K562 (cell line): ENCODE measurements around the gene PTGES3. TPM values are rescaled to one million over a fixed set of nuclear protein-coding genes. Genes with fewer than 3 reads are reported as not detected.

Experiments
- ARID1B ChIP-seq: fragments of 450-650 bp; IDR thresholded peaks from 2 replicates; pipeline ENCODE4 v1.6.1; 2016; ENCODE audit warnings: antibody characterized with exemption, mild to moderate bottlenecking, inconsistent platforms
- BRD9 ChIP-seq: fragments of 450-650 bp; IDR thresholded peaks from 2 replicates; pipeline ENCODE4 v1.6.1; 2018; ENCODE audit warnings: low read depth; ENCODE audit not compliant: partially characterized antibody
- CGGBP1 ChIP-seq: fragments of 250-450 bp; sonication (Bioruptor Pico); IDR thresholded peaks from 2 replicates; pipeline ENCODE4 v1.9.0; 2021; ENCODE audit warnings: mild to moderate bottlenecking
- DPF2 ChIP-seq: fragments of 450-650 bp; IDR thresholded peaks from 2 replicates; pipeline ENCODE4 v1.6.1; 2016
- EZH2 ChIP-seq: IDR thresholded peaks from 2 replicates; pipeline ENCODE4 v1.6.1; 2012; ENCODE audit warnings: low read depth, mild to moderate bottlenecking, inconsistent platforms, low read length, borderline replicate concordance
- FOSL1 ChIP-seq: fragments of 200-800 bp; sonication (Bioruptor generic); conservative IDR thresholded peaks from 2 replicates; pipeline ENCODE4 v1.6.1; 2016; ENCODE audit warnings: missing genetic modification characterization, missing compliant biosample characterization
- HDAC2 ChIP-seq: fragments of 450-650 bp; IDR thresholded peaks from 2 replicates; pipeline ENCODE4 v1.6.1; 2016; ENCODE audit warnings: mild to moderate bottlenecking
- L3MBTL2 ChIP-seq: fragments of 450-650 bp; IDR thresholded peaks from 2 replicates; pipeline ENCODE4 v1.6.1; 2016; ENCODE audit warnings: mild to moderate bottlenecking, moderate library complexity
- LEF1 ChIP-seq: fragments of 450-650 bp; IDR thresholded peaks from 2 replicates; pipeline ENCODE4 v1.6.1; 2016; ENCODE audit warnings: mild to moderate bottlenecking
- MLX ChIP-seq, 2 experiments: fragments of 450-650 bp in 1 of 2; sonication (generic) in 1 of 2; formaldehyde crosslinking; conservative IDR thresholded peaks; 2 replicates each; pipeline versions ENCODE4 v1.4.0 to v1.8.1; 2020 to 2022; ENCODE audit warnings: mild to moderate bottlenecking in 1 of 2, missing genetic modification reagents in 1 of 2
- NR4A1 ChIP-seq, 2 experiments: fragments of 250-450 bp in 1 of 2; fragments of 450-650 bp in 1 of 2; sonication (Bioruptor Pico) in 1 of 2; IDR thresholded peaks; 2 replicates each; pipeline versions ENCODE4 v1.4.0 to v1.6.1; 2016 to 2020; ENCODE audit warnings: mild to moderate bottlenecking in 2 of 2, missing compliant biosample characterization in 1 of 2, missing genetic modification characterization in 1 of 2, moderate library complexity in 1 of 2
- THAP12 ChIP-seq: fragments of 250-450 bp; sonication (Bioruptor Pico); IDR thresholded peaks from 2 replicates; pipeline ENCODE4 v1.9.0; 2021; ENCODE audit warnings: mild to moderate bottlenecking, inconsistent platforms
- ZNF316 ChIP-seq: fragments of 450-650 bp; IDR thresholded peaks from 2 replicates; pipeline ENCODE4 v1.6.1; 2016
- polyA plus RNA-seq, 8 experiments: library from polyadenylated mRNA; depleted of rRNA in 4 of 8; stranded (reverse) in 5 of 8; unstranded in 3 of 8; fragments of >200 nt; fragmentation: Nextera tagmentation in 2 of 8; fragmentation: Illumina TruSeq in 1 of 8; extraction: Ambion mirVana in 2 of 8; extraction: Trizol in 1 of 8; gene quantifications; 2 replicates each; pipeline versions ENCODE4 v1.2.1 to v1.2.3, GENCODE V29; 2011 to 2014; ENCODE audit warnings: inconsistent platforms in 1 of 8, missing spikeins in 1 of 8
- total RNA-seq, 7 experiments: library from RNA; depleted of rRNA in 6 of 7; stranded (reverse); fragments of >200 nt in 6 of 7; fragmentation: Illumina TruSeq in 2 of 7; extraction: Trizol in 2 of 7; gene quantifications; 2 replicates each; pipeline versions ENCODE4 v1.2.1 to v1.2.3, GENCODE V29; 2011 to 2021; ENCODE audit warnings: low replicate concordance in 1 of 7
- TF ChIP-seq, protein P1 (sequence below), 2 experiments: fragments of 450-650 bp in 1 of 2; sonication (generic) in 1 of 2; formaldehyde crosslinking in 1 of 2; IDR thresholded peaks; 2 replicates each; pipeline versions ENCODE4 v1.7.1 to v1.9.0; 2016 to 2022; ENCODE audit warnings: inconsistent platforms in 1 of 2, mild to moderate bottlenecking in 1 of 2, missing genetic modification reagents in 1 of 2

PTGES3 gene
- total and polyA plus RNA-seq, 9 of the 15 experiments (the other 6 are each of a cell fraction or from before 2014, with no cell fraction given): 163 to 501 (median 213) TPM

DNA sequence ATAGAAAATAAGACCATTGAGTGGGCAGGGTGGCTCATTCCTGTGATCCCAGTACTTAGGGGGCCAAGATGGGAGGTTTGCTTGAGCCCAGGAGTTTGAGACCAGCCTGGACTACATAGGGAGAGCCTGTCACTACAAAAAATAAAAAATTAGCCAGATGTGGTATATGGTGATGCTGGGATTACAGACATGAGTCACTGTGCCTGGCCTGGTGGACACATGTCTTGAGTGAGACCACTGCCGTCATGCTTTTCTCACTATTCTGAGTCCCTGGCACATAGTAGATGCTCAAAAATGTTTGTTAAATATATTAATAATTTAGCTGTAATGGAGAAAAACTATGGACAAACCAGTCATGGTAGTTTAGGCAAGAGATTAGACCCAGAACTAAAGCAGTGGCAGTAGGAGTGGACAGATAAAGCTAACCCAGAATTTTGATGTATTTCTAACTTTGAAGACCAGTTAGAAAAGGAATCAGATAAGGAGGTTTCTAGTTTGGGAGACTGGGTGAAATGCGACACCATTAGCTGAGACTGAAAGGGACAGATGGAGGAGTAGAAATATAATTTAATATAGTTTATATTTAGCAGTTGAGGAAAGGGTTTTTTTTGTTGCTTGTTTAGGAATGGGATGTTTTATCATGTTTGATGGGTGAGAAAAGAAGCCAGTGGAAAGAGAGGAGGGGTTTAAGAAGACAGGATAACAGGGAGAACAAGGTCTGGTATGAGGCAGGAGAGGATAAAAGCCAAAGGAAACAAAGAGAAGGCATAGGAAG lies 7.4 kb upstream of the PTGES3 start (continued):
- TF ChIP-seq, protein P1, sequence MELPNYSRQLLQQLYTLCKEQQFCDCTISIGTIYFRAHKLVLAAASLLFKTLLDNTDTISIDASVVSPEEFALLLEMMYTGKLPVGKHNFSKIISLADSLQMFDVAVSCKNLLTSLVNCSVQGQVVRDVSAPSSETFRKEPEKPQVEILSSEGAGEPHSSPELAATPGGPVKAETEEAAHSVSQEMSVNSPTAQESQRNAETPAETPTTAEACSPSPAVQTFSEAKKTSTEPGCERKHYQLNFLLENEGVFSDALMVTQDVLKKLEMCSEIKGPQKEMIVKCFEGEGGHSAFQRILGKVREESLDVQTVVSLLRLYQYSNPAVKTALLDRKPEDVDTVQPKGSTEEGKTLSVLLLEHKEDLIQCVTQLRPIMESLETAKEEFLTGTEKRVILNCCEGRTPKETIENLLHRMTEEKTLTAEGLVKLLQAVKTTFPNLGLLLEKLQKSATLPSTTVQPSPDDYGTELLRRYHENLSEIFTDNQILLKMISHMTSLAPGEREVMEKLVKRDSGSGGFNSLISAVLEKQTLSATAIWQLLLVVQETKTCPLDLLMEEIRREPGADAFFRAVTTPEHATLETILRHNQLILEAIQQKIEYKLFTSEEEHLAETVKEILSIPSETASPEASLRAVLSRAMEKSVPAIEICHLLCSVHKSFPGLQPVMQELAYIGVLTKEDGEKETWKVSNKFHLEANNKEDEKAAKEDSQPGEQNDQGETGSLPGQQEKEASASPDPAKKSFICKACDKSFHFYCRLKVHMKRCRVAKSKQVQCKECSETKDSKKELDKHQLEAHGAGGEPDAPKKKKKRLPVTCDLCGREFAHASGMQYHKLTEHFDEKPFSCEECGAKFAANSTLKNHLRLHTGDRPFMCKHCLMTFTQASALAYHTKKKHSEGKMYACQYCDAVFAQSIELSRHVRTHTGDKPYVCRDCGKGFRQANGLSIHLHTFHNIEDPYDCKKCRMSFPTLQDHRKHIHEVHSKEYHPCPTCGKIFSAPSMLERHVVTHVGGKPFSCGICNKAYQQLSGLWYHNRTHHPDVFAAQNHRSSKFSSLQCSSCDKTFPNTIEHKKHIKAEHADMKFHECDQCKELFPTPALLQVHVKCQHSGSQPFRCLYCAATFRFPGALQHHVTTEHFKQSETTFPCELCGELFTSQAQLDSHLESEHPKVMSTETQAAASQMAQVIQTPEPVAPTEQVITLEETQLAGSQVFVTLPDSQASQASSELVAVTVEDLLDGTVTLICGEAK (IDR thresholded peaks at IDR 0.05): peak; percentile 40; the same call in 1 of the 2 replicates
- TF ChIP-seq, protein P1 (CRISPR knock-in tag; IDR thresholded peaks at IDR 0.05): no peak
- TF ChIP-seq THAP12 (CRISPR knock-in tag) (no peak), ZNF316 (no peak), MLX (CRISPR knock-in tag; conservative IDR thresholded peaks at IDR 0.05) (no peak), ARID1B (peak; percentile 69), EZH2 (no peak), CGGBP1 (no peak), BRD9 (peak; percentile 74), NR4A1 (CRISPR knock-in tag; IDR thresholded peaks at IDR 0.05) (no peak), NR4A1 (tag; IDR thresholded peaks at IDR 0.05) (no peak), FOSL1 (tag) (peak; percentile 53; the same call in 1 of the 2 replicates), LEF1 (peak; percentile 56; the same call in 1 of the 2 replicates), L3MBTL2 (0 out of 2 replicates have a peak, but pooled peaks have one; percentile 50), DPF2 (peak; percentile 77), HDAC2 (0 out of 2 replicates have a peak, but pooled peaks have one; percentile 30)
